Testis (tissue), 2 donors: Measurements from ENCODE around the gene CALCA.

Source experiments
- POLR2A ChIP-seq: fragments of 450-650 bp; IDR thresholded peaks from one replicate; pipeline ENCODE4 v1.6.1; 2017; ENCODE audit warnings: antibody characterized with exemption, mild to moderate bottlenecking, moderate library complexity
- TF ChIP-seq, protein P1 (sequence below), 3 experiments: fragments of 450-650 bp in 2 of 3; fragments of 200-600 bp in 1 of 3; sonication (generic) in 1 of 3; IDR thresholded peaks; one replicate each; pipeline ENCODE4 v1.5.1; 2016 to 2019; ENCODE audit warnings: antibody characterized with exemption in 3 of 3, mild to moderate bottlenecking in 2 of 3, moderate library complexity in 1 of 3

DNA sequence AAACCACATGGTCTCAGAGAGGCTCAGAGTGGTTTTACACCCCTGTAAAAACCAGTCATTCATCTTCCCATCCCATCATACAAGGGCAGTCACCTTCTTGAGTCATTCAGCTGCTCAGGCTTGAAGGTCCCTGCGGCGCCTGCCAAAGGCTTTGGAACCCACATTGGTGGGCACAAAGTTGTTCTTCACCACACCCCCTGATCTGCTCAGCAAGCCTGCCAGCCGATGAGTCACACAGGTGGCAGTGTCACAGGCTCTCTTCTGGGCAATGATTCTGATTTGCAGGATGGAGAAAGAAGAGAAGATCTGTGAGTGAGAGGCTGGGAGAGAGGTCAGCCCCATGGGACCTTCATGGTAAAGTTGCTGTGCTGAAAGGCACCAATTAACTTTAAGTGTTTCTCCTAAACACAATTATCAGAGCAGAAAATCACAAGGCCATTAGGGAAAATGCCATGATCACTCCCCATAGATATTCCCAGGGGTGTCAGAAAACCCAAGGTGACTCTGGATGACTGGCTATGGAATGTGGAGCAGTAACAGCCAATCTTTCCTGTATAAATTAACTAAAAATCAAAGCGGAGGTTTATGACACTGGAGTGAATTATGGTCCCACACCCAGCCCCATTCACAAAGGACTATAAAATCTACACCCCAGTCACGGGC is 4.4 kb downstream of the CALCA start:
- TF ChIP-seq POLR2A: no peak
- TF ChIP-seq, protein P1, sequence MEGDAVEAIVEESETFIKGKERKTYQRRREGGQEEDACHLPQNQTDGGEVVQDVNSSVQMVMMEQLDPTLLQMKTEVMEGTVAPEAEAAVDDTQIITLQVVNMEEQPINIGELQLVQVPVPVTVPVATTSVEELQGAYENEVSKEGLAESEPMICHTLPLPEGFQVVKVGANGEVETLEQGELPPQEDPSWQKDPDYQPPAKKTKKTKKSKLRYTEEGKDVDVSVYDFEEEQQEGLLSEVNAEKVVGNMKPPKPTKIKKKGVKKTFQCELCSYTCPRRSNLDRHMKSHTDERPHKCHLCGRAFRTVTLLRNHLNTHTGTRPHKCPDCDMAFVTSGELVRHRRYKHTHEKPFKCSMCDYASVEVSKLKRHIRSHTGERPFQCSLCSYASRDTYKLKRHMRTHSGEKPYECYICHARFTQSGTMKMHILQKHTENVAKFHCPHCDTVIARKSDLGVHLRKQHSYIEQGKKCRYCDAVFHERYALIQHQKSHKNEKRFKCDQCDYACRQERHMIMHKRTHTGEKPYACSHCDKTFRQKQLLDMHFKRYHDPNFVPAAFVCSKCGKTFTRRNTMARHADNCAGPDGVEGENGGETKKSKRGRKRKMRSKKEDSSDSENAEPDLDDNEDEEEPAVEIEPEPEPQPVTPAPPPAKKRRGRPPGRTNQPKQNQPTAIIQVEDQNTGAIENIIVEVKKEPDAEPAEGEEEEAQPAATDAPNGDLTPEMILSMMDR (IDR thresholded peaks at IDR 0.05): no peak
